Putamen (tissue), 1 donor: ENCODE data around the gene LRBA.
"Not testable (repeated sequence)": the region's sequence is repeated elsewhere in the genome, so short reads cannot be mapped to it uniquely, and the experiment has no call there.

Source experiments
- DNase-seq: peaks from one replicate; pipeline ENCODE4 v3.0.0-alpha.2; 2016; ENCODE audit warnings: low spot score

LRBA gene

GRCh38 chr4:150974750-150975149 lies 40.3 kb downstream of the LRBA start:
- DNase-seq = no peak

DNA sequence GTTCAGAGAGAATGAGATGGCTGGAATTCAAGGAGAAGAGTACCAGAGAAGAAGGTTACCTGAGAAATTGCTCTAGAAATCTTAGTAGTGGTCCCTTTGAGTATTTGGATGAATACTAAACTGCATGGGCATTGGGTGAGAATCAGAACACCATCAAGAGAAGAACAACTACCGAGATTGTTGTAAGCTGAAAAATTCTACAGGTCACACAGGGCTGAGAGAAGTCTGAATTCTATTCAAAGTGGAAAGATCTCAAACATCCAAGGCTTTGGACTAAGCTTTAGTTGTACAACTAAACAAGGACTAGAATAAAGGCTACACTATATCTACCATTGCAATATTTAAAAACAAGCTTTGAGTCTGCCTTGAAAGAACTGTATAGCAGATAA lies 40.8 kb downstream of the LRBA start:
- no peak for DNase-seq

DNA sequence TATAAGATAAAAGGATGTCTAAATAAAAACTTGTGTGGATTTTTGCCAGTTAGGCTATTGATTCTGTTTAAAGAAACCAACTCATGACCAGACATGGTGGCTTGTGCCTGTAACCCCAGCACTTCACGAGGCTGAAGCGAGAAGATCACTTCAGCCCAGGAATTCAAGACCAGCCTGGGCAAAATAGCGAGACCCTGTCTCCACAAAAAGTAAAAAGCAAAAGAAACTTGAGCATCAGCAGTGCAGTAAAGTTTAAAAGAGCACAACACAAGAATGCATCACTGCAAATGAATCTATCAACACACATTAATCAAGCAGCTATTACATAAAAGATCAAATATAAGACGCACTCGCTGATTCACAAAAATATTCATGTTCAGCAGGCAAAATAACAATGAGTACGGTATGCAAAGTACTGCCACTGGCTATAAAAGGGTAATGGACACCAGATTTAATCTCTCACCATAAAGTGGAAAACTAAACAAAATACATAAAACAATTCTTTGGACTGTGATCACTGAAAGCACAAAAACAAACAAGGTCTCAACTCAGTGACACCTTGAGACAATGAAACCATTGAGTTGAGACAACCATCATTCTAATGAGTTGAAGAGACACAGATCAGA lies 41.3 kb downstream of the LRBA start:
- no peak for DNase-seq

- DNase-seq = no peak
These were observed 42.5 kb downstream of the LRBA start for GRCh38 chr4:150972592-150972991.

- no peak for DNase-seq
These were observed 43.2 kb downstream of the LRBA start for GRCh38 chr4:150971901-150972300.

DNA sequence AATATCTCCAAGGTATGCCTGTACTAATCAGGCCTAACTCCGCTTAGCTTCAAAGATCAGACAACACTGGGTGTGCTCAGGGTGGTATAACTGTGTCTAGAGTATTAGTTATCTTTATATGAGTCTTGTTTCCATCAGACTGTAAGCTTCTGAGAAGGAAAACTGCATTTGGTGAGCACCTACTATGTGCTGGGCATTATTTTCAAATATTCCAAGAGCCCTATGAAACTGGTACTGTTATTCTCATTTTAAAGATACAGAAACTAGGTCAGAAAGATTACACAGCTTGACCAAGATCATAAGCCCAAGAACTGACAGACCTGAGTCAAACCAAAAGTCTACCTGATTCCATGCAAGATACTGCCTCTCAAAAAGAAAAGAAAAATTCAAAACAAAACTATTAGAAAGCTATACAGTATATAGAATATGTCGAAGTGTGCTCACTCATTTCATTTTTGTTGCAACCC lies 44.4 kb downstream of the LRBA start:
- no peak for DNase-seq

DNA sequence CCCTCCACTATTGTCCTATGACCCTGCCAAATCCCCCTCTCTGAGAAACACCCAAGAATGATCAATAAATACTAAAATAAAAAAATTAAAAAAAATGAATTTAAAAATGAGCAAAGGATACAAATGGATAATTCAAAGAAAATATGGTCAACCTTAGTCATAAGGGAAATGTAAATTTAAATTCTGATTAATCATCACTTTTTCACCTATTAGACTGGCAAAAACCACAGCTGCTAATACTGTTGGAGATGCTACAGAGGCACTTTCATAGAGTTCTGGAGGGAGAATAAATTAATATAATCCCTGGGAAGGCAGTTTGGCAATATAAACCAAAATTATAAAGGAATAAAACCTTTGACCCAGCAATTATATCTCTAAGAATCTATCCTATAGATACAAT lies 50.3 kb downstream of the LRBA start:
- no peak for DNase-seq

- not testable (repeated sequence) for DNase-seq
These were observed 51.3 kb downstream of the LRBA start for GRCh38 chr4:150963602-150964345.

DNA sequence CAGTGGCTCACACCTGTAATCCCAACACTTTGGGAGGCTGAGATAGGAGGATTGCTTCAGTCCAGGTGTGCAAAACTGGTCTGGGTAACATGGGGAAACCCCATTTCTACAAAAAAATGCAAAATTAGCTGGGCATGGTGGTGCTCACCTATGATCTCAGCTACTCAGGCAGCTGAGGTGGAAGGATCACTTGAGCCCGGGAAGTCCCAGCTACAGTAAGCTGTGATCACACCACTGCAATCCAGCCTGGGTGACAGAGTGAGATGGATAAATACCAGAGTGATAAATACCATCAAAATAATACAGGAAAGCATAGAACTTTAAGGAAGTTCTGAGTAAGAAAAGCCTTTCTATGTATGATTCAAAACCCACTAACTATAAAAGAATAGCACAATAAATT lies 52.8 kb downstream of the LRBA start:
- no peak for DNase-seq

DNA sequence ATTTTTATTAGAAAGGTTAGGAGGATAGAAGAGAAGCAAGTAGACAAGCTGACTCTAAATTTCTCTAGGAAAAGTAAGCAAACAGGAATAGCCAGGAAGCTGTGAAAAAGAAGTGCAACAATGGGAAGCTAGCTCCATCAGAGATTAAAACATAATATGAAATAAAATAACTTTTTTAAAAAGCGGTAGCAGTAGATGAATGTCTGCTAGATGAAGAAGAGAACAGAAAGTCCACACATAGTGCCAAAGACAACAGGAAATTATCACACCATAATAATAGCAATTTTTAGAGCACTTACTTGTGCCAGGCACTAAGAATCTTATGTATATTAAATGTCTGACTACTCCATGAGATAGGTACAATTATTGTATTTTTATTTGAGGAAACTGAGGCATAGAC lies 53.5 kb downstream of the LRBA start:
- DNase-seq = no peak

- no peak for DNase-seq
These were observed 54.3 kb downstream of the LRBA start for GRCh38 chr4:150960818-150961217.

DNA sequence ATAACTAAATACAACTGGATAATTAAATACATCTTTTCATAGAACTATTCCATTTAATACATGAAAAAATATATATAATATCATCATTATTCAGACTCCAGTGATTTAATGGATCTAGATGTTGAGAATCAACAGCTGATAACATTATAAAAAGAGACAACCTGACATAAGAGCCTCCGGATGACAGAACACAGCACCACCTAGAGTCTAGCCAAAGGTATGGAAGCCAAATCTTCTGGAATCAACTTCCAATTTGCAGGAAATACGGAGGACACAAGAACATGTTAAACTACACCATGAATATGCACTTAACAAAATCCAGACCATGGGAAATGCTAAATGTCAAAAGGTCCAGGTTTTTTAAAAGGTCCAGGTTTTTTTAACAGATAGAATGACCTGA lies 55.0 kb downstream of the LRBA start:
- no peak for DNase-seq

GRCh38 chr4:150957981-150958380 lies 57.1 kb downstream of the LRBA start:
- DNase-seq = not testable (repeated sequence)

DNA sequence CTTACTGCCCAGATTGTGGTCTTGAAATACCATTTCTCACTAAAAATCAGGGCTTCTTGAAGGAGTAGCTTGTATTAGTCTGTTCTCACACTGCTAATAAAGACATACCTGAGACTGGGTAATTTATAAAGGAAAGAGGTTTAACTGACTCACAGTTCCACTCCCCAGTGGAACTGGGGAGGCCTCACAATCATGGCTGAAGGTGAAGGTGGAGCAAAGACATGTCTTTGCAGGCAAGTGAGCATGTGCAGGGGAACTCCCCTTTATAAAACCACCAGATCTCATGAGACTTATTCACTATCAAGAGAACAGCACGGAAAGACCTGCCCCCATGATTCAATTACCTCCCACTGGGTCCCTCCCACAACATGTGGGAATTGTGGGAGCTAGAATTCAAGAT lies 58.0 kb downstream of the LRBA start:
- DNase-seq = not testable (repeated sequence)

DNA sequence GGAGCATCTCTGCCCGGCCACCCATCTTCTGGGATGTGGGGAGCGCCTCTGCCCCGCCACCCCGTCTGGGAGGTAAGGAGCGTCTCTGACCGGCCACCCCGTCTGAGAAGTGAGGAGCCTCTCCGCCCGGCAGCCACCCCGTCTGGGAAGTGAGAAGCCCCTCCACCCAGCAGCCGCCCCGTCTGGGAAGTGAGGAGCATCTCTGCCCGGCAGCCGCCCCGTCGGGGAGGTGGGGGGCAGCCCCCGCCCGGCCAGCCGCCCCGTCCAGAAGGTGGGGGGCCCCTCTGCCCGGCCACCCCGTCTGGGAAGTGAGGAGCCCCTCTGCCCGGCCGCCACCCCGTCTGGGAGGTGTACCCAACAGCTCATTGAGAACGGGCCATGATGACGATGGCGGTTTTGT lies 61.2 kb downstream of the LRBA start:
- DNase-seq = not testable (repeated sequence)

DNA sequence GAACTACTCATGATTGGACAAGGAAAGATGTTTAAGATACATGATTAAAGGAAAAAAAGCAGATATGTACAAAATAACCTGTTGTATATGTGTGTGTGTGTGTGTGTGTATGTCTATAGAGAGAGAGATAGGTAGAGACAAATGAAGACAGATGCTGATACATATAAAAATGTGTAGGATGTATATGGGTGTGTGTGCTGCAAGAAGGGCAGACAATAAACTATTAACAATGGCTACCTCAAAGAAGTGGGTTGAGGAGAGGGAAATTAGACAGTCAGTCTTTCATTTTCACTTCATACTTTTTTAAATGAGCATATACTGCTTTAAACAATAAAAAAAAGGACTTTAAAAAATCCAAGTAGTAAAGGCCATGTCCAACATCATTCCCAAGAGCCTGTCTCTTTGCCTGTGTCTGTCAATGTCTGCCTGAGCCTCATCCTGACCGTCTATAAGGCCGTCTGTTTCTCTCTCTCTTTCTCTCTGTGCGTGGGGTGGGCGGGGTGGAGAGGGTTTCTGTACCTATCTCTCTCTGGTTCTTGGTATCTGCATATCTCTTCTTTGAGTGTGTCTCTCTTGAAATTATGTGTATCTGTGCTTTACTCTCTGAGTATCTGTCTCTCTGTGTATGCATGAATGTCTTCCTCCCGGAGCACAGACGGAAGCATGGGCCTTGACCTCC lies 62.8 kb downstream of the LRBA start:
- no peak for DNase-seq

- no peak for DNase-seq
These were observed 64.3 kb downstream of the LRBA start for GRCh38 chr4:150950657-150951288.

DNA sequence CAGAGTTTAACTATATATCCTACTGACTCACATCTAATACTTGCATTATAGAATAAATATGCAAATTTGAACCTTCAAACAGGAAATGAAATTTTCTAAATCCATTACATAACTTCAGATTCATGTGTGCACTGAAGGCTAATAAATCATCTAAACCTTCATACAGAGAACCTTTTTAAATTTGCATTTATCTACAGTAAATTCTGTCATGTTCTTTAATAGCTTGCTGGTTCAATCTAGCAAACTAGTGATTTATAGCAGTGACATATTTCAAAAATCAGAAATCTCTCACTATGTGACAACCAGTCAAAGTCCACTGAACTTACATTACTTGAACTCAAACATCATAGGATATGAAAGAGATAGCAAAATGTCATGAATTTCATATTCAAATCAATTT lies 65.1 kb downstream of the LRBA start:
- no peak for DNase-seq

GRCh38 chr4:150949342-150949741 lies 65.7 kb downstream of the LRBA start:
- DNase-seq = no peak

- no peak for DNase-seq
These were observed 66.4 kb downstream of the LRBA start for GRCh38 chr4:150948710-150949109.

DNA sequence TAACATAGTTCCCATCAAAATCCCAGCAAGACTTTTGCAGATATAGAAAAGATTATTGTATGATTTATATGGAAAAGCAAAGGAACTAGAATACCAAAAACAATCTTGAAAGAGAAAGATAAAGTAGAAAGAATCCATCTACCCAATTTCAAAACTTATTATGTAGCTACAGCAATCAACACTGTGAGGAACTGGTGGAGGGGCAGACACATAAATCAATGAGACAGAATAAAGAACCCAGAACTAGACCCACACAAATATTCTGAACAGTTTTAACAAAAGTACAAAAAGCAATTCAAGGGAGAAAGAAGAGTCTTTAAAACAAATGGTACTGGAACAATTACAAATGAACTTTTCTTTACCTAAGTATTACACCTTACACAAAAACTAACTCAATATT lies 67.0 kb downstream of the LRBA start:
- DNase-seq = no peak

DNA sequence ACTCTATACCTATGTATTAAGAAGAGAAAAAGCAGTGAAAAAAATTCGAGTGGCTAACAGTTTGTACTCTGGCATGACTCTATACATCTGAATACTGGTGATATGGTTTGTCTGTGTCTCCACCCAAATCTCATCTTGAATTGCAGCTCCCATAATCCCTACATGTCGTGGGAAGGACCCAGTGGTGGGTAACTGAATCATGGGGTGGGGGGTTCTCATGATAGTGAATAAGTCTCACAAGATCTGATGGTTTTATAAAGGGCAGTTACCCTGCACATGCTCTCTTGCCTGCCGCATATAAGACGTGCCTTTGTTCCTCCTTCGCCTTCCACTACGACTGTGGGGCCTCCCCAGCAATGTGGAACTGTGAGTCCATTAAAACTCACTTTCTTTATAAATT lies 70.4 kb downstream of the LRBA start:
- DNase-seq = no peak

- no peak for DNase-seq
These were observed 71.3 kb downstream of the LRBA start for GRCh38 chr4:150943818-150944217.
